GM23248 (cell line): ENCODE measurements around the gene KIF4B. TPM values are rescaled to one million over a fixed set of nuclear protein-coding genes. Genes with fewer than 3 reads are reported as not detected.

Experiments used
- DNase-seq: peaks from one replicate; pipeline ENCODE4 v3.0.0-alpha.2; 2015
- H2AFZ ChIP-seq: fragments of 200-600 bp; sonication (generic); 2 replicates; pipeline ENCODE4 v1.6.1; 2016; ENCODE audit warnings: antibody characterized with exemption
- H3F3A ChIP-seq: fragments of 200-600 bp; sonication (generic); 2 replicates; pipeline ENCODE4 v1.6.1; 2016; ENCODE audit warnings: mild to moderate bottlenecking, antibody characterized with exemption, mixed run types; ENCODE audit not compliant: insufficient read depth
- H3K27ac ChIP-seq: fragments of 200-600 bp; sonication (generic); 2 replicates; pipeline ENCODE4 v1.5.1; 2016; ENCODE audit warnings: mild to moderate bottlenecking
- H3K27me3 ChIP-seq: fragments of 200-600 bp; sonication (generic); replicated peaks from 2 replicates; pipeline ENCODE4 v1.6.1; 2016; ENCODE audit warnings: mild to moderate bottlenecking; ENCODE audit not compliant: insufficient read depth
- H3K36me3 ChIP-seq: fragments of 200-600 bp; sonication (generic); 2 replicates; pipeline ENCODE4 v1.6.1; 2016; ENCODE audit warnings: low read depth, mild to moderate bottlenecking
- H3K4me1 ChIP-seq: fragments of 200-600 bp; sonication (generic); 2 replicates; pipeline ENCODE4 v1.6.1; 2016; ENCODE audit warnings: mild to moderate bottlenecking; ENCODE audit not compliant: insufficient read depth
- H3K4me2 ChIP-seq: fragments of 200-600 bp; sonication (generic); one replicate; pipeline ENCODE4 v1.6.1; 2016; ENCODE audit warnings: mild to moderate bottlenecking; ENCODE audit not compliant: unreplicated experiment
- H3K4me3 ChIP-seq: fragments of 200-600 bp; sonication (generic); 2 replicates; pipeline ENCODE4 v1.5.1; 2016; ENCODE audit warnings: mild to moderate bottlenecking
- H3K79me2 ChIP-seq: fragments of 200-600 bp; sonication (generic); 2 replicates; pipeline ENCODE4 v1.6.1; 2016; ENCODE audit warnings: mild to moderate bottlenecking; ENCODE audit not compliant: insufficient read depth
- H3K9ac ChIP-seq: fragments of 200-600 bp; sonication (generic); 2 replicates; pipeline ENCODE4 v1.6.1; 2016; ENCODE audit warnings: mild to moderate bottlenecking
- H3K9me2 ChIP-seq: fragments of 200-600 bp; sonication (generic); 2 replicates; pipeline ENCODE4 v1.6.1; 2016; ENCODE audit warnings: mixed run types, mild to moderate bottlenecking, moderate library complexity; ENCODE audit not compliant: insufficient read depth
- H3K9me3 ChIP-seq: fragments of 200-600 bp; sonication (generic); one replicate; pipeline ENCODE4 v1.6.1; 2017; ENCODE audit warnings: low read depth
- H4K20me1 ChIP-seq: fragments of 200-600 bp; sonication (generic); 2 replicates; pipeline ENCODE4 v1.6.0; 2016; ENCODE audit not compliant: insufficient read depth
- EZH2 ChIP-seq: fragments of 200-600 bp; sonication (generic); IDR thresholded peaks from 2 replicates; pipeline ENCODE4 v1.6.1; 2018; ENCODE audit warnings: antibody characterized with exemption, mild to moderate bottlenecking; ENCODE audit not compliant: insufficient read depth, poor library complexity, severe bottlenecking
- EZH2phosphoT487 ChIP-seq: fragments of 200-600 bp; sonication (generic); IDR thresholded peaks from 2 replicates; pipeline ENCODE4 v1.6.1; 2018; ENCODE audit warnings: antibody characterized with exemption, moderate library complexity, mild to moderate bottlenecking, low read depth; ENCODE audit not compliant: insufficient read depth
- WGBS, 2 experiments: methylation state at CpG; one replicate each; pipeline ENCODE4 v1.1.6; 2015 to 2017; ENCODE audit warnings: low lambda C conversion rate in 2 of 2, low coverage in 1 of 2; ENCODE audit errors: missing lambda C conversion rate in 2 of 2; 5-methylcytosine and 5-hydroxymethylcytosine counted together
- in situ Hi-C: fragments of 300-500 bp; cut with MboI; formaldehyde crosslinking; loops from 2 replicates; pipeline ENCODE4 v1.15.0; 2020
- polyA plus RNA-seq: library from polyadenylated mRNA; unstranded; fragments of >200 nt; fragmentation: Nextera tagmentation; extraction: Ambion mirVana; gene quantifications from 2 replicates; pipeline ENCODE4 v1.2.1, GENCODE V29; 2016
- total RNA-seq: library from RNA; depleted of rRNA; stranded (reverse); fragments of >200 nt; shearing (Covaris generic); gene quantifications from 2 replicates; pipeline ENCODE4 v1.2.3, GENCODE V29; 2014

Gene KIF4B
- total and polyA plus RNA-seq, 2 experiments from 2014 or later, result not detected

DNA sequence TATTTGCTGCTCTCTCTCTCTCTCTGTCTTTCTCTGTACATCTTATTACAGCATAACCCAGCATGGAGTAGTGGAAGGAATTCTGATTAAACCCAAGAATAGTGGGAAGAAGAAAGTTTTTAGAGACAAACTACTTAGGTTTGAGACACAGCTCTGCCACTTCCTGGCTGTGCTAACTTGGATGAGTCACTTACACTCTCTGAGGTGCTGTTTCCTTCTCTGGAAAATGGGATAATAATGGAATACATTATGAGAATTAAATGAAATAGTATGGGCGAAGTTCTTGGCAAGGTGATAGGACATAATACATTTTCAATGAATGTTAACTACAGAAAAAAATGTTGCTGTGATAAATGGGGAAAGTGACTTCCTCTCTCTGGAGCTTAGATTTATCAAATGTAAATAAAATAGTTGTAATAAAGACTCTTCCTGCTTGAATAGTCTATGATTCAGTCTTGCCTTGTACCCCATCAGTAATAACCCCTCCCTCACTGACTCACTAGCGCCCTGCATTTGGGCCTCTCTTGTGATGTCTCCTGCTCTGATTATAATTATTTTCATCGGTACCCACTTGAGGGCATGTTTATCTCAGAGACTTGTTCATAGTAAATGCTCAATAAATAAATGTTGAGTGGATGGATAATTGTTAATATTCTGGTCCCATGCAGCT is 27.6 kb downstream of the KIF4B start:
- 41 to 43% methylated on average over 3 of the region's 3 CpGs for WGBS, 2 experiments
- H2AFZ ChIP-seq, result no peak overlapping the region
- no peaks in the 10 kb centered on the region for H3K9me3 ChIP-seq
- H3K4me2 ChIP-seq, result no peak overlapping the region
- H3K79me2 ChIP-seq, result no peaks in the 10 kb centered on the region
- H3K4me3 ChIP-seq, result no peak overlapping the region
- no peaks in the 10 kb centered on the region for H3K27me3 ChIP-seq
- in situ Hi-C loops, result no loop called here
- H3K9ac ChIP-seq, result no peak overlapping the region
- TF ChIP-seq EZH2, result no peak
- TF ChIP-seq EZH2phosphoT487, result no peak
- no peak overlapping the region for H3K27ac ChIP-seq
- DNase-seq, result no peak
- no peaks in the 10 kb centered on the region for H3K4me1 ChIP-seq
- H3K9me2 ChIP-seq, result no peaks in the 10 kb centered on the region
- H3K36me3 ChIP-seq, result no peaks in the 10 kb centered on the region
- no peaks in the 10 kb centered on the region for H4K20me1 ChIP-seq
- no peaks in the 10 kb centered on the region for H3F3A ChIP-seq

DNA sequence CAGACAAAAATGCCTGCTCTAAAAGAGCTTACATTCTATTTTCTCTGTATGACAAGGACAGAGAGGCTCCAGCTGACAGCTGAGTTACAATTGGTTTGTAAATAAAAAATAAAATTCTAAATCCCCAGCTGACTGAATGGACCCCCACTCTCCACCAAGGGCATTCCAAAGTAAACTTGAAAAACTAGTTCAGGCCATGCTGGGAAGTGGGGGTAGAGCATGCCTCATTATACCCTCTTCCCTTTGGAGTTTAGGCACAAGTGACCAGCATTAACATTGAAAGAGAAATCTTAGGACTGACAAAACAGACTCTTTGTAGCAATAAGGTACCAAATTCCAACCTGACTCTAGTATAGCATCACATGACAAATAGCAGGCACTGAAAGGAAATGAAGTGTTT is 31.0 kb downstream of the KIF4B start:
- TF ChIP-seq EZH2phosphoT487 (no peak), EZH2 (no peak)
- H3K27me3 ChIP-seq, result no peaks in the 10 kb centered on the region; the same call in 1 of the 2 replicates
- DNase-seq, result no peak

DNA sequence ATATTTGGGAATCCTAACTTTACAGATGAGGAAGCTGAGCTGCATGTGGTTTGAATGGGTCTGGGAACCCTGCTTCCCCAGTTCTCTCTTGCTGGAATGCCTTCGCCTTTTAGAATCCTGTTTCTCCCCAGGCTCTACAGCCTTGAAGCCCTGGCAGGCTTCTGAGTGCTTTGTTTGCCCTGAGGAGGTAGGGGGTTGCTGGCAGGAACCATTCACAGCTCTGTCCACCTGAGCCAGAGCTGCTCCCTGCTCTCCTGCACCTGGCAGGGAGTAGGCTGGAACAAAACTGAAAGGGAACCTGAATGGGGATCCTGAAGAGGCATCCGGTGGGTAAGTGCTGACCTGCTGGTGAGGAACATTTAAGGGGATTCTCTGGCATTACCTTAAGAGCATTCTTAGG is 33.0 kb downstream of the KIF4B start:
- Histone ChIP-seq H3K27ac (no peak overlapping the region), H3K9me2 (no peaks in the 10 kb centered on the region), H3K9ac (no peak overlapping the region), H3K4me1 (no peaks in the 10 kb centered on the region), H3K36me3 (no peaks in the 10 kb centered on the region), H3K9me3 (no peaks in the 10 kb centered on the region), H3K4me2 (no peak overlapping the region), H2AFZ (no peak overlapping the region), H3F3A (no peaks in the 10 kb centered on the region), H3K79me2 (no peaks in the 10 kb centered on the region), H3K27me3 (no peaks in the 10 kb centered on the region; the same call in 1 of the 2 replicates), H3K4me3 (no peak overlapping the region), H4K20me1 (no peaks in the 10 kb centered on the region)
- no peak for DNase-seq
- WGBS, 2 experiments, result 12 to 27% methylated on average over 2 of the region's 2 CpGs
- in situ Hi-C loops, result no loop called here
- TF ChIP-seq EZH2 (no peak), EZH2phosphoT487 (no peak)

More for the DNA sequence above, 31.0 kb downstream of the KIF4B start:
- H3K9me3 ChIP-seq, result no peaks in the 10 kb centered on the region
- H3K36me3 ChIP-seq, result no peaks in the 10 kb centered on the region
- no peaks in the 10 kb centered on the region for H3F3A ChIP-seq
- no peaks in the 10 kb centered on the region for H3K79me2 ChIP-seq
- H4K20me1 ChIP-seq, result no peaks in the 10 kb centered on the region
- H3K27ac ChIP-seq, result no peak overlapping the region
- H3K4me2 ChIP-seq, result no peak overlapping the region
- no peaks in the 10 kb centered on the region for H3K9me2 ChIP-seq
- no peak overlapping the region for H3K4me3 ChIP-seq
- H2AFZ ChIP-seq, result no peak overlapping the region
- H3K4me1 ChIP-seq, result no peaks in the 10 kb centered on the region
- in situ Hi-C loops, result no loop called here
- no peak overlapping the region for H3K9ac ChIP-seq

DNA sequence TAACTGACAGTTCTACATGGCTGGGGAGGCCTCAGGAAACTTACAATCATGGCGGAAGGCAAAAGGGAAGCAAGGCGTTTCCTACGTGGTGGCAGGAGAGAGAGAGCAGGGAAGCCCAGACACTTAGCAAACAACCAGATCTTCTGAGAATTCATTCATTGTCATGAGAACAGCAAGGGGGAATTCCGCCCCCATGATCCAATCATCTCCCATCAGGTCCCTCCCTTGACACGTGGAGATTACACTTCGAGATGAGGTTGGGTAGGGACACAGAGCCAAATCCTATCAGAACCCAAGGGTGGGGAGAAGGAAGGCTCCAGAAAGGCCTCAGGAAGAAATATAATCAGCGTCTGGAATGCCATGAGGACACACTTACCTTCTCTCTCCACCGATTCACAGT is 34.3 kb downstream of the KIF4B start:
- H3K4me1 ChIP-seq, result no peaks in the 10 kb centered on the region
- no peaks in the 10 kb centered on the region for H3K9me3 ChIP-seq
- no peak overlapping the region for H3K27ac ChIP-seq
- no peak overlapping the region for H3K4me3 ChIP-seq
- in situ Hi-C loops, result no loop called here
- H3K36me3 ChIP-seq, result no peaks in the 10 kb centered on the region
- H3K79me2 ChIP-seq, result no peaks in the 10 kb centered on the region
- H3K9ac ChIP-seq, result no peak overlapping the region
- H3F3A ChIP-seq, result no peaks in the 10 kb centered on the region
- DNase-seq, result no peak
- H4K20me1 ChIP-seq, result no peaks in the 10 kb centered on the region
- no peak overlapping the region for H3K4me2 ChIP-seq
- no peak overlapping the region for H2AFZ ChIP-seq
- TF ChIP-seq EZH2 (no peak), EZH2phosphoT487 (no peak)
- WGBS, 2 experiments, result 32 to 34% methylated on average over 8 of the region's 8 CpGs
- H3K9me2 ChIP-seq, result no peaks in the 10 kb centered on the region
- no peaks in the 10 kb centered on the region; the same call in 1 of the 2 replicates for H3K27me3 ChIP-seq
